Esophagus muscularis mucosa (tissue), 4 donors: Measurements from ENCODE around the gene DUSP16. TPM values are rescaled to one million over a fixed set of nuclear protein-coding genes. Genes with fewer than 3 reads are reported as not detected.

Source experiments
- DNase-seq: peaks from one replicate; pipeline ENCODE4 v3.0.0-alpha.2; 2017; ENCODE audit errors: extremely low spot score
- H3K27ac ChIP-seq, 4 donors: fragments of 200-600 bp; sonication (generic); replicated peaks in 1 of 4; 1 replicate in 3 of 4; 2 replicates in 1 of 4; pipeline ENCODE4 v1.5.1; 2016 to 2019; ENCODE audit warnings: mild to moderate bottlenecking in 1 of 4
- H3K27me3 ChIP-seq, 4 donors: fragments of 200-600 bp; sonication (generic); one replicate each; pipeline versions ENCODE4 v1.5.1 to v1.6.0; 2016 to 2019
- H3K36me3 ChIP-seq, 4 donors: fragments of 200-600 bp; sonication (generic); one replicate each; pipeline ENCODE4 v1.5.1; 2016 to 2019
- H3K4me1 ChIP-seq, 4 donors: fragments of 200-600 bp; sonication (generic); one replicate each; pipeline ENCODE4 v1.5.1; 2016 to 2019
- H3K4me3 ChIP-seq, 4 donors: fragments of 200-600 bp; sonication (generic); 1 replicate in 2 of 4; 2 replicates in 2 of 4; pipeline ENCODE4 v1.5.1; 2016 to 2019; ENCODE audit warnings: mild to moderate bottlenecking in 4 of 4, moderate library complexity in 1 of 4
- H3K9me3 ChIP-seq, 4 donors: fragments of 200-600 bp; sonication (generic); 1 replicate in 3 of 4; 2 replicates in 1 of 4; pipeline ENCODE4 v1.5.1; 2016 to 2019
- CTCF ChIP-seq, 3 experiments: fragments of 200-600 bp in 2 of 3; fragments of 450-650 bp in 1 of 3; sonication (generic) in 2 of 3; IDR thresholded peaks; one replicate each; pipeline ENCODE4 v1.5.1; 2017 to 2019; ENCODE audit warnings: antibody characterized with exemption in 3 of 3, mild to moderate bottlenecking in 2 of 3, moderate library complexity in 1 of 3
- EP300 ChIP-seq: sonication (generic); formaldehyde crosslinking; IDR thresholded peaks from one replicate; pipeline ENCODE4 v1.6.1; 2017; ENCODE audit warnings: antibody characterized with exemption
- POLR2A ChIP-seq: fragments of 450-650 bp; IDR thresholded peaks from one replicate; pipeline ENCODE4 v1.6.1; 2017; ENCODE audit warnings: antibody characterized with exemption, moderate library complexity, mild to moderate bottlenecking, low read depth
- POLR2AphosphoS5 ChIP-seq, 2 donors: sonication (generic); formaldehyde crosslinking; IDR thresholded peaks; one replicate each; pipeline ENCODE4 v1.6.1; 2017; ENCODE audit warnings: antibody characterized with exemption in 2 of 2
- WGBS: methylation state at CpG from one replicate; pipeline ENCODE4 v1.1.5; 2018; 5-methylcytosine and 5-hydroxymethylcytosine counted together
- intact Hi-C: fragments of 100-400 bp; cut with DNase I; formaldehyde crosslinking; loops from one replicate; pipeline ENCODE4 v1.15.1; 2023
- total RNA-seq, 4 donors: library from RNA; depleted of rRNA; stranded (reverse); fragments of >200 nt; gene quantifications; one replicate each; pipeline versions ENCODE4 v1.1.0 to v1.2.1, GENCODE V29; 2016

Gene DUSP16
- total RNA-seq, 4 donors from 2014 or later = 10.0 to 17.0 (median 13.9) TPM

GRCh38 chr12:12520273-12520672 lies 42.4 kb downstream of the DUSP16 start:
- Histone ChIP-seq H3K36me3 (peaks cover 0 to 30% (median 18%) of the 10 kb centered on the region in 4 donors), H3K4me1 (peaks cover 0 to 19% (median 8%) of the 10 kb centered on the region in 4 donors), H3K27ac (no peak overlapping the region), H3K4me3 (no peak overlapping the region), H3K9me3 (no peaks in the 10 kb centered on the region), H3K27me3 (no peaks in the 10 kb centered on the region)
- no peak for TF ChIP-seq CTCF (IDR thresholded peaks at IDR 0.05)
- intact Hi-C loops = no loop called here
- DNase-seq = no peak

GRCh38 chr12:12519354-12519998 lies 43.2 kb downstream of the DUSP16 start:
- 88% methylated on average over 4 of the region's 4 CpGs for WGBS
- no peak for DNase-seq
- H3K4me1 ChIP-seq = peaks cover 0 to 19% (median 8%) of the 10 kb centered on the region in 4 donors
- no peaks in the 10 kb centered on the region for H3K9me3 ChIP-seq
- H3K4me3 ChIP-seq = no peak overlapping the region
- intact Hi-C loops = no loop called here
- TF ChIP-seq EP300 (no peak), POLR2A (no peak), POLR2AphosphoS5 (IDR thresholded peaks at IDR 0.05) (no peak), CTCF (IDR thresholded peaks at IDR 0.05) (no peak)
- H3K27ac ChIP-seq = no peak overlapping the region
- H3K27me3 ChIP-seq = no peaks in the 10 kb centered on the region
- peaks cover 0 to 30% (median 18%) of the 10 kb centered on the region in 4 donors for H3K36me3 ChIP-seq

GRCh38 chr12:12518919-12519318 lies 43.7 kb downstream of the DUSP16 start:
- H3K4me3 ChIP-seq = no peak overlapping the region
- H3K27ac ChIP-seq = no peak overlapping the region
- H3K9me3 ChIP-seq = no peaks in the 10 kb centered on the region
- DNase-seq = no peak
- H3K4me1 ChIP-seq = peaks cover 0 to 19% (median 11%) of the 10 kb centered on the region in 4 donors
- TF ChIP-seq POLR2AphosphoS5 (IDR thresholded peaks at IDR 0.05) (no peak), EP300 (no peak), CTCF (IDR thresholded peaks at IDR 0.05) (no peak), POLR2A (no peak)
- no peaks in the 10 kb centered on the region for H3K27me3 ChIP-seq
- WGBS = 63% methylated on average over 4 of the region's 4 CpGs
- intact Hi-C loops = no loop called here
- H3K36me3 ChIP-seq = peaks cover 0 to 30% (median 18%) of the 10 kb centered on the region in 4 donors

GRCh38 chr12:12518464-12518845 lies 44.2 kb downstream of the DUSP16 start:
- no peak for DNase-seq
- H3K36me3 ChIP-seq = peaks cover 0 to 30% (median 18%) of the 10 kb centered on the region in 4 donors
- no peak for TF ChIP-seq CTCF (IDR thresholded peaks at IDR 0.05)
- H3K27ac ChIP-seq = no peak overlapping the region
- peaks cover 4 to 19% (median 14%) of the 10 kb centered on the region in 4 donors for H3K4me1 ChIP-seq
- WGBS = 98% methylated on average over 3 of the region's 3 CpGs
- intact Hi-C loops = no loop called here
- H3K4me3 ChIP-seq = no peak overlapping the region
- no peaks in the 10 kb centered on the region for H3K27me3 ChIP-seq
- H3K9me3 ChIP-seq = no peaks in the 10 kb centered on the region

- Histone ChIP-seq H3K27ac (no peak overlapping the region), H3K4me3 (no peak overlapping the region), H3K36me3 (peaks cover 0 to 19% (median 9%) of the 10 kb centered on the region in 4 donors), H3K27me3 (no peaks in the 10 kb centered on the region), H3K9me3 (no peaks in the 10 kb centered on the region), H3K4me1 (peaks cover 12 to 21% (median 15%) of the 10 kb centered on the region in 4 donors)
- 87% methylated on average over 3 of the region's 3 CpGs for WGBS
- DNase-seq = no peak
- intact Hi-C loops = no loop called here
- TF ChIP-seq POLR2A (no peak), POLR2AphosphoS5 (IDR thresholded peaks at IDR 0.05) (no peak), EP300 (no peak), CTCF (IDR thresholded peaks at IDR 0.05) (no peak)
These were observed 49.2 kb downstream of the DUSP16 start for GRCh38 chr12:12513416-12514006.
